Peyer's patch (tissue), 4 donors: ENCODE data around the gene JMY.

Source experiments
- CTCF ChIP-seq, 6 experiments: fragments of 450-650 bp in 4 of 6; fragments of 200-600 bp in 2 of 6; sonication (generic) in 1 of 6; IDR thresholded peaks; one replicate each; pipeline ENCODE4 v1.5.1; 2017 to 2019; ENCODE audit warnings: antibody characterized with exemption in 6 of 6, mild to moderate bottlenecking in 3 of 6, moderate library complexity in 1 of 6
- POLR2A ChIP-seq, 2 donors: fragments of 450-650 bp; IDR thresholded peaks; one replicate each; pipeline ENCODE4 v1.5.1; 2017; ENCODE audit warnings: antibody characterized with exemption in 2 of 2, mild to moderate bottlenecking in 2 of 2, moderate library complexity in 2 of 2

- TF ChIP-seq CTCF (IDR thresholded peaks at IDR 0.05): no peak
- no peak for TF ChIP-seq POLR2A (IDR thresholded peaks at IDR 0.05)
These were observed 684 bp upstream of the JMY start for GRCh38 chr5:79235261-79235633.
